ENCODE data around the gene SLC8A3.

The SLC8A3 gene

GRCh38 chr14:70064136-70064865 lies 124.5 kb downstream of the SLC8A3 start:
- DNase-seq (ENCODE audit: low read depth in 2 of 2) = no peak

DNA sequence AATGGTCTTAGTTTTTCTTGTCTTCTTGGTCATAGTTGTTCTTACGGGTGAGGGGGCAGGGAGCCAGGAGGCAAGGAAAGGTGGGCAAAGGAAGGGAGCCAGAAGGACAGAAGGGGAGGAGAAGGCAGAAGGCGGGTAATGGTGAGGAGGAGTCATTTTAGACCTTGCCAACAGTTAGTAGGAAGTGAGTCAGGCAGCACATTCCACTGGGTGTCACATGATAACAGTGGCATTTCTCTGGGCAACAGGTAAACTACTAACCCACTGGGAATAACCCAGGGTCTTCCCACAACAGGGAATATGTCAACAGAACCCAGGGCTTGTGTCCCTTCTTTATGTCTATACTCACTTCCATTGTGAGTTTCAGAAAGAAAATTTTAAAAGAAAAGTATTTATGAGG lies 127.6 kb downstream of the SLC8A3 start:
- DNase-seq (ENCODE audit: low read depth in 2 of 2) = no peak

DNA sequence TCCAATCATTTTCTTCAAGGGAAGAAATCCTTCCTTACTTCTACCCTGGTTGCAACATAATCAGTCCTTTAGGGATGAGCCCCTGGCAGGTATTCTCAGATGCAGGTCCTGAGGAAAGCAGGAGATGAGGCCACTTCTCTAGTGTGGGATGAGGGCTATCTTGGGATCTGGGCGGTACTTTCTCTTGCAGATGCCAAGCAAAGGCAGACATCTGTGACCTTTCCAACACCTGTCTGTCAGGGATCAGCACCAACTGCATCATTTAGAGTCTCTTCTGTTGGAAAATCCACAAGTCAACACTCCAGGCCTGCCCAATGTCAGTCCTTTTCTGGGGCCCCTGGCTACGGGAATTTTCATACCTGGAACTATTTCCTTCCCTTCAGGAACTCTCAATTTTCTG lies 129.2 kb downstream of the SLC8A3 start:
- DNase-seq (ENCODE audit: low read depth in 2 of 2) = no peak

DNA sequence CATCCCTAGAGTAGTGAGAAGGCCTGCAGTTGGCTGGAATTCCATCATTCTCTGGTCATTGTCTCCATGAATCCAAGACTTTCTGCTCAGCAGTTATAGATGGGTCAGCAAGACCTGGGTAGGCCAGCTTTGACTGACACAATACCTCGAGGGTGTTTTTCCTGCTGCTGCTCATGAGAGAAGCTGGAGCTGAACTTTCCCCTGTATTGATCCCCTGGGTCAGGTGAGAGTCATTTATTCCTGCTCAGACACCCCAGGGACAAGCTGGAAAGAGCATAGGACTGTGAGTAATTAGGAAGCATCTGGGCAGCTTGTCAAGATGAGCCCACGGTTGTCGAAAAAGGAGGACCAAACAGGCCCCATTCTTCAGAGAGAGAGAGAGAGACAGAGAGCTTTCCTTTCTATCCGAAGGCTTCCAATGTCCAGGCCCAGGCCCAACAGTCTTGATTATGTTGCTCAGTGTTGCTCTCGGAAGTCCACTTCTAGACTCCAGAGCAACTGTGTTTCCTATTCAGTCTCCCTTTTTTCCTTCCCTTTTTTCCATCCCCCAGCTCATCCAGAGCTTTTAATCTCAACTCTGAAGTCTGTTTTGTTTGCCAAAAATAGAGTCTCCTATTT lies 131.1 kb downstream of the SLC8A3 start:
- DNase-seq (ENCODE audit: low read depth in 2 of 2) = no peak

DNA sequence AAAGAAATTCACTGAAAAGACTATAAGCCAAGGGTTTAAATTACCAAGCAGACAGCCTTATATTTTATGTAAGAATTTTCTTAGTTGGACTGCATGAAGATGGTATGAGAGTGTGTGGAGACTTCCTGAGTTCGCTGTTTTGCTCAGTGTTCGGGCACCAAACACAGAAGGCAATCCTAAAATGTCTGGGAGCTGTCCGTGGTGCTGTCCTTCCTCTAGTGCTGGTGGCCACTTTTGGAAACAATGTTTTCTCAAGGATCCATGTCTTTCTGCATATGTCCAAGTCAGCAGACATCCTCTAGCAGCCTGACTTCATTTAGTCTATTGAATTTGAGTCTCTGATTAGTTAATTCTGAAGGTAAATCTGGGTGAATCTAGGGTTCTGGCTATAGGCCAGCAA lies 135.8 kb downstream of the SLC8A3 start:
- DNase-seq (ENCODE audit: low read depth in 2 of 2) = no peak

DNA sequence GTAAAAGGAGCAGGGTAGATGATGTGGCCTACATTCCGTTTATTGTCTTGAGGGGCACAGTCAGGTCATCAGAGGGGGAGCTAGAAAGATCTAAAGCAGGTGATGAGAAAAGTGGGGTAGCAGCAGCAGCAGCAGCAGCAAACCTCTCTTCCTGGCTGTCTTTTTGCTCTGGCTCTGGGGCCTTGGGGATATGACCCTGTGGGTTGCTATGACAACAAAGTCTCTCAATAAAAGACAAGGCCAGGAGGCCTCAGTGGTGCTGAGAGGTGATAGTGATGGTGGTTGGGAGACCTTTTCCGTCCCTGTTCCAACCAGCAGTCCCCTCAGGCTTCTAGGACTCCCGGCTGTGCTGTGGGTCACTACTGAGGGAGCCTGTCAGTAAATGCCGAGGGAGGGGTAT lies 138.6 kb downstream of the SLC8A3 start:
- no peak for DNase-seq (ENCODE audit: low read depth in 2 of 2)

GRCh38 chr14:70049605-70050004 lies 139.1 kb downstream of the SLC8A3 start:
- DNase-seq (ENCODE audit: low read depth in 2 of 2) = no peak

GRCh38 chr14:70048313-70048654 lies 140.5 kb downstream of the SLC8A3 start:
- no peak for DNase-seq (ENCODE audit: low read depth in 2 of 2)

DNA sequence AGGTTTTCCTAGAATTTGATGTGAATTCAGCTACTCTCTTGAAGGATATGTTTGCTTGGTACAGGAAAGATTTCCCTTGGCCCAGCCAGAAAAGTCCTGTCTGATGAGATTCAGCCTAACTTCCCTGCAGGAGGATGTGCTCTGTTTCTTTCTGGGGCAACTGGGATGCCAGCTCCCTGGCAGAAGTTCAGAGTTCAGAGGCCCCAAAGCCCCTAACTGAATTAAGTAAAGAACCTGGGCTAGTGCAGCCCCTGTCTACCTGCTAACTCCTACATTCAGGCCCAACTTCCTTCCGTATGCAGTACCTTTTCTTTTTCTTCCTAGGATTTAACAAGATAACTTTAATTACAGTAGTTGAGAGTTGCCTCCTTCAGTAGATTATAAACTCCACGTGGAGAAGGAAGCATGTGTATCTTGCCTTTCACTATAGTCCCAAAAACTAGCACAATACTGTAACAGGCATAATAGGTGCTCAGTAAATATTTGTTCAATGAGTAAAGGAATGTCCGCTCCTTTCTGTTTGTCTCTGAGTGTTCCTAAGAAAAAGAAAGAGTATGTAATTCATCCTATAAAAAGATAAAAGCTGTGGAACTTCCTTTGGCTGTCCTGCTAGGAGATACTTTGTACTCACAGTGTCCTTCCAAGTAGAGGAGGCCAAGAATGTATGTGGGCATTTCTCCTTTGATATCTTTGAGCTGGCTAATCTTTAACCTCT lies 141.0 kb downstream of the SLC8A3 start:
- no peak for DNase-seq (ENCODE audit: low read depth in 2 of 2)

DNA sequence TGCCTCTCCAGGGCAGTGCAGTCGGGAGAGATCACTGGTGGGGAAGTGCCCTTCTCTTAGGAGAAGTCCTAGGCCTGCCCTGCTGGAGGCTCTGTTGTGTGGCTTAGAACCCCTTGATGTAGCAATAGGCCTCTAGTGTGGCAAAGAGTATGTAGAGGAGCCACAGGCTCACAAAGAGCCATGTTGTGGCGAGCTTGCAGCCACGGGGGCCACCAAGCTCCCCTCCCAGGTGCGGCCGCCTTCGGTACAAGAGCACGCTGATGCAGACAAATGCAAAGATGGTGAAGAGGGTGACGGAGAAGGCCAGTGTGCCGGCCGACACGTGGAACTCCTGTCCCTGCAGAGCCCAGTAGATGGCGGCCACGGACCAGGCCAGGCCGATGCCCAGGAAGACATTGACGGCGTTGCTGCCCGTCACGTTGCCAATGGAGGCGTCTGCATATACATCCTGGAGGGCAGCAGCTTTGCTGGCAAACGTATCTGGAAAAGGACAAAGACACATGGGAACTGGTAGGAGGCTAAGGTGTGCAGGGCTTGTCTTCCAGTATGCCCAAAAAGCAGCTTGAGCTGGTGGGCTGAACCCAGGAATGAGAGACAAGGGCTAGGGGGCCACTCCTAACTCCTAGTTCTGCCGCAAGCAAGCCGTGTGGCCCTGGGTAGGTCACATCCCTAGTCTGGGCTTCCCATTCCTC lies 142.8 kb downstream of the SLC8A3 start:
- no peak for DNase-seq (ENCODE audit: low read depth in 2 of 2)

GRCh38 chr14:70045310-70045709 lies 143.4 kb downstream of the SLC8A3 start:
- no peak for DNase-seq (ENCODE audit: low read depth in 2 of 2)

GRCh38 chr14:70043001-70043400 lies 145.8 kb downstream of the SLC8A3 start:
- no peak for DNase-seq (ENCODE audit: low read depth in 2 of 2)

- DNase-seq (ENCODE audit: low read depth in 2 of 2) = no peak
These were observed 152.1 kb downstream of the SLC8A3 start for GRCh38 chr14:70036665-70037064.

DNA sequence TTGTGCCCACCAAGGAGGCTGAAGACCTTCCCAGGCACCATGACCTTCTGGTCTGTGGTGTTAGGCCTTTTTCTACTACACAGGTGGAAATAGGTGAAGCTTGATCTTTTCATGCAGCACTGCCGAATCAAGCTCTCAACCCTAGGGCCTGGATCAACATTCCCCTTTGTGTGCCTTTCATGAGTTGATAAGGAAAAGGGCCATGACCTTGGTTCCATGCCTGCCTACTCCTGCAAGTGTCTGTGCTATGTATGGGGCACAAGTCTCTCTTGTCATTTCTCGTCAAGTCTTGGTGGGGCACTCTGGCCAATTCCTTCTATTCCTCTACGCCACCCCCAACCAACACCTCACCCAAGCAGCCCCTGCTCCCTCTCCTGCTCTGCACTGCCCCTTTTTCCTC lies 154.5 kb downstream of the SLC8A3 start:
- no peak for DNase-seq (ENCODE audit: low read depth in 2 of 2)

DNA sequence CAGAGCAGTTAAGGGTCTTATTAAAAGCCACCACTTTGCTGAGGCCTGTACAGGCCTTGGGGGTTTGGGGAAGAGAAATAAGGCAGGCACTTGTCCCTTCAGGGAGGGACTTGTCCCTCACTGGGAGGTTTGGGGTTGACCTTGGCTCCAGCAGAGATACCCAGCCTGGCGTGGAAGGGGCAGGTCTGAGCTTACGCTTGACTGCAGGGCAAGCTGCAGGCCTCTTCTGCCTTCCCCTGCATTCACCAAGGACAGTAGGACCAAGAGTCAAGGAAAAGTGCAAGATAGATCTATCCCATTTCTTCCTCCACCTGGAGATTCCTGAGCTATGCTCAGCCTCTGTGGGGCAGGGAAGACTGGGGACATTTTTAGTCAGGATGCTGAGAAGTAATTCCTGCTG lies 155.2 kb downstream of the SLC8A3 start:
- DNase-seq (ENCODE audit: low read depth in 2 of 2) = no peak

GRCh38 chr14:70033116-70033515 lies 155.6 kb downstream of the SLC8A3 start:
- no peak for DNase-seq (ENCODE audit: low read depth in 2 of 2)

GRCh38 chr14:70032447-70032846 lies 156.3 kb downstream of the SLC8A3 start:
- DNase-seq (ENCODE audit: low read depth in 2 of 2) = no peak

GRCh38 chr14:70032016-70032415 lies 156.7 kb downstream of the SLC8A3 start:
- DNase-seq (ENCODE audit: low read depth in 2 of 2) = no peak

GRCh38 chr14:70029296-70030132 lies 159.2 kb downstream of the SLC8A3 start:
- no peak for DNase-seq (ENCODE audit: low read depth in 2 of 2)

- peak in 1 of 2 donors; percentile 14 for DNase-seq (ENCODE audit: low read depth in 2 of 2)
These were observed 160.8 kb downstream of the SLC8A3 start for GRCh38 chr14:70027785-70028428.

- DNase-seq (ENCODE audit: low read depth in 2 of 2) = no peak
These were observed 164.9 kb downstream of the SLC8A3 start for GRCh38 chr14:70023871-70024270.
